ENCODE measurements around the gene CABP5. TPM values are rescaled to one million over a fixed set of nuclear protein-coding genes. Genes with fewer than 3 reads are reported as not detected.

Gene CABP5
- total RNA-seq, 1 experiment from 2014 or later, result not detected

DNA sequence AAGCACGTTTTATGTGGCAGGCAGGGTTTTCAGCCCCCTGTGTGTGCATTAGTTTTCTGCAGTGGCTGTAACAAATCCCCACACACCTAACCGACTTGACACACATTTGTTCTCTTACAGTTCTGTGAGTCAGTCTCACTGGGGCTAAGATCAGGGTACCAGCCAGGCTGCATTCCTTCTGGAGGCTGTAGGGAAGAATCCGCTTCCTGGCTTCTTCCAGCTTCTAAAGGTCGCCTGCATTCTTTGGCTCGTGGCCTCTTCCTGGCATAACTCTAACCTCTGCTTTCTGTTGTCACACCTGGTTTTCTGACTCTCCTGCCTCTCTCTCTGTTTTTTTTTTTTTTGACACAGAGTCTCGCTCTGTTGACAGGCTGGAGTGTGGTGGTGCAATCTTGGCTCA is 43.0 kb downstream of the CABP5 start:
- H3K9me3 ChIP-seq (ENCODE audit: low read length), result no peaks in the 10 kb centered on the region
- H3K4me1 ChIP-seq (ENCODE audit: insufficient read depth, low read length), result no peaks in the 10 kb centered on the region
- DNase-seq (peak; percentile 2), ATAC-seq (no peak)
- intact Hi-C loops (cut with micrococcal nuclease), result no loop called here
- no peak overlapping the region for H3K4me2 ChIP-seq (ENCODE audit: low read length)
- H3K27me3 ChIP-seq (ENCODE audit: low read length), result no peaks in the 10 kb centered on the region
- no peaks in the 10 kb centered on the region for H3F3A ChIP-seq (ENCODE audit: low read length, unreplicated experiment)
- no peaks in the 10 kb centered on the region for H3K36me3 ChIP-seq (ENCODE audit: low read depth, low read length)
- POLR2A ChIA-PET (ENCODE audit: unreplicated experiment), result no interaction called here
- no peaks in the 10 kb centered on the region for H3K9me2 ChIP-seq (replicated peaks; ENCODE audit: low read length)
- no peak overlapping the region for H3K9ac ChIP-seq (ENCODE audit: low read length)
- H2AFZ ChIP-seq (ENCODE audit: low read length), result no peak overlapping the region
- no peak overlapping the region for H3K4me3 ChIP-seq (ENCODE audit: low read length)
- H3K79me2 ChIP-seq (ENCODE audit: low read length), result no peaks in the 10 kb centered on the region
- no peaks in the 10 kb centered on the region for H4K20me1 ChIP-seq (ENCODE audit: low read length)
- no peak overlapping the region for H3K27ac ChIP-seq (ENCODE audit: low read length)
- TF ChIP-seq EZH2phosphoT487 (IDR thresholded peaks at IDR 0.05; ENCODE audit: borderline replicate concordance, low read length) (no peak), EZH2 (IDR thresholded peaks at IDR 0.05; ENCODE audit: low read length, unreplicated experiment) (no peak)
- TF ChIP-seq, protein P1, sequence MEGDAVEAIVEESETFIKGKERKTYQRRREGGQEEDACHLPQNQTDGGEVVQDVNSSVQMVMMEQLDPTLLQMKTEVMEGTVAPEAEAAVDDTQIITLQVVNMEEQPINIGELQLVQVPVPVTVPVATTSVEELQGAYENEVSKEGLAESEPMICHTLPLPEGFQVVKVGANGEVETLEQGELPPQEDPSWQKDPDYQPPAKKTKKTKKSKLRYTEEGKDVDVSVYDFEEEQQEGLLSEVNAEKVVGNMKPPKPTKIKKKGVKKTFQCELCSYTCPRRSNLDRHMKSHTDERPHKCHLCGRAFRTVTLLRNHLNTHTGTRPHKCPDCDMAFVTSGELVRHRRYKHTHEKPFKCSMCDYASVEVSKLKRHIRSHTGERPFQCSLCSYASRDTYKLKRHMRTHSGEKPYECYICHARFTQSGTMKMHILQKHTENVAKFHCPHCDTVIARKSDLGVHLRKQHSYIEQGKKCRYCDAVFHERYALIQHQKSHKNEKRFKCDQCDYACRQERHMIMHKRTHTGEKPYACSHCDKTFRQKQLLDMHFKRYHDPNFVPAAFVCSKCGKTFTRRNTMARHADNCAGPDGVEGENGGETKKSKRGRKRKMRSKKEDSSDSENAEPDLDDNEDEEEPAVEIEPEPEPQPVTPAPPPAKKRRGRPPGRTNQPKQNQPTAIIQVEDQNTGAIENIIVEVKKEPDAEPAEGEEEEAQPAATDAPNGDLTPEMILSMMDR (conservative IDR thresholded peaks at IDR 0.05; ENCODE audit: low read depth, low read length), result no peak
- CTCF ChIA-PET, result no interaction called here
- BruUV-seq (replicated peaks), result no TSS peak

DNA sequence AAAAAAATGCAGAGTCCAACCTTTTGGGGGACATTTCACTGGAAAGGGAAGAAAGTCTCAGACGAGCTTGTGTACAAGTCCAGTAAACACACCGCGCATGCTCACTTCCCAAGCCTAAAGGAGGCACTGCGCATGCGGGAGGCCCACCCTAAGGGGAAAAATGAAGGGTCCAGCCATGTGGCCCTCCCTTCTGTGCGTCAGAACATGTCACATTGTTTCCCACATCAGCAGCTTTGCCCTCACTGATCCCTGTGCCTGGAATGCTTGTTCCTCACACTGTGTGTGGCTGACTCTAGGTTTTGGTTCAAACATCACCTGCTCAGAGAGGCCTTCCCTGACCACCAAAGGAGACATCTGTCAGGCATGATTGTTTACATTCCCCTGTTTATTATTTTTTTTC is 45.1 kb downstream of the CABP5 start:
- no peaks in the 10 kb centered on the region for H3K9me3 ChIP-seq (ENCODE audit: low read length)
- H3F3A ChIP-seq (ENCODE audit: low read length, unreplicated experiment), result no peaks in the 10 kb centered on the region
- H3K4me3 ChIP-seq (ENCODE audit: low read length), result no peak overlapping the region
- no peaks in the 10 kb centered on the region for H3K36me3 ChIP-seq (ENCODE audit: low read depth, low read length)
- no peak for DNase-seq
- ChIA-PET CTCF (no interaction called here), POLR2A (ENCODE audit: unreplicated experiment) (no interaction called here)
- H3K9ac ChIP-seq (ENCODE audit: low read length), result no peak overlapping the region
- ATAC-seq, result no peak
- no peaks in the 10 kb centered on the region for H3K27me3 ChIP-seq (ENCODE audit: low read length)
- H3K4me1 ChIP-seq (ENCODE audit: insufficient read depth, low read length), result no peaks in the 10 kb centered on the region
- no peak for TF ChIP-seq EZH2phosphoT487 (IDR thresholded peaks at IDR 0.05; ENCODE audit: borderline replicate concordance, low read length)
- TF ChIP-seq EZH2 (IDR thresholded peaks at IDR 0.05; ENCODE audit: low read length, unreplicated experiment), result no peak
- TF ChIP-seq, protein P1 (conservative IDR thresholded peaks at IDR 0.05; ENCODE audit: low read depth, low read length), result no peak
- H2AFZ ChIP-seq (ENCODE audit: low read length), result no peak overlapping the region
- H4K20me1 ChIP-seq (ENCODE audit: low read length), result no peaks in the 10 kb centered on the region
- intact Hi-C loops (cut with micrococcal nuclease), result no loop called here
- H3K9me2 ChIP-seq (replicated peaks; ENCODE audit: low read length), result no peaks in the 10 kb centered on the region
- BruUV-seq (replicated peaks), result no TSS peak
- no peaks in the 10 kb centered on the region for H3K79me2 ChIP-seq (ENCODE audit: low read length)
- H3K4me2 ChIP-seq (ENCODE audit: low read length), result no peak overlapping the region
- no peak overlapping the region for H3K27ac ChIP-seq (ENCODE audit: low read length)

DNA sequence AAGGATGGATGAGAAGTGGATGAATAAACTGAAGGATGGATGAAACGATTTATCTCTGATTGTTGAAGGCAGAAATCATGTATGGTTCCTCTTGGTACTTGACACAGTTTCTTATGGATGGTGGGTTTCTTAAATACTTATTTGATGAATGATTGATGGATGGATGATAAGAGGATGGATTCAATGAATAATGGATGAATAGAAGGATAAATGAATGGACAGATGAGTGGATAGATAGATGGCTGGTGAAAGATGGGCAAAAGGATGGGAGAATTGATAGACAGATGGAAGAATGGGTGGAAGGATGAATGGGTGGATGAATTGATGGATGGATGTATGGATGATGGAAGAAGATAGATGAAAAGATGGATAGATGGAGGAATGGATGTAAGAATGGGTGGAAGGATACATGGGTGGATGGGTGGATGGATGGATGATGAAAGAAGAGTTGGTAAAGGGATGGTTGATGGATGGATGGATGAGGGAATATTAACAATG is 47.6 kb downstream of the CABP5 start:
- H3K9ac ChIP-seq (ENCODE audit: low read length), result no peak overlapping the region
- no peaks in the 10 kb centered on the region for H3K36me3 ChIP-seq (ENCODE audit: low read depth, low read length)
- no peaks in the 10 kb centered on the region for H3K4me1 ChIP-seq (ENCODE audit: insufficient read depth, low read length)
- no peaks in the 10 kb centered on the region for H3K79me2 ChIP-seq (ENCODE audit: low read length)
- H3K27ac ChIP-seq (ENCODE audit: low read length), result no peak overlapping the region
- DNase-seq (no peak), ATAC-seq (no peak)
- TF ChIP-seq, protein P1 (conservative IDR thresholded peaks at IDR 0.05; ENCODE audit: low read depth, low read length), result no peak
- TF ChIP-seq EZH2phosphoT487 (IDR thresholded peaks at IDR 0.05; ENCODE audit: borderline replicate concordance, low read length) (no peak), EZH2 (IDR thresholded peaks at IDR 0.05; ENCODE audit: low read length, unreplicated experiment) (no peak)
- no TSS peak for BruUV-seq (replicated peaks)
- intact Hi-C loops (cut with micrococcal nuclease), result no loop called here
- no peak overlapping the region for H2AFZ ChIP-seq (ENCODE audit: low read length)
- POLR2A ChIA-PET (ENCODE audit: unreplicated experiment), result no interaction called here
- no peaks in the 10 kb centered on the region for H4K20me1 ChIP-seq (ENCODE audit: low read length)
- H3K9me3 ChIP-seq (ENCODE audit: low read length), result no peaks in the 10 kb centered on the region
- no peaks in the 10 kb centered on the region for H3K27me3 ChIP-seq (ENCODE audit: low read length)
- CTCF ChIA-PET, result no interaction called here
- no peaks in the 10 kb centered on the region for H3K9me2 ChIP-seq (replicated peaks; ENCODE audit: low read length)
- no peak overlapping the region for H3K4me3 ChIP-seq (ENCODE audit: low read length)
- no peaks in the 10 kb centered on the region for H3F3A ChIP-seq (ENCODE audit: low read length, unreplicated experiment)
- no peak overlapping the region for H3K4me2 ChIP-seq (ENCODE audit: low read length)
